ENCODE results near the gene SEZ6. TPM values are rescaled to one million over a fixed set of nuclear protein-coding genes. Genes with fewer than 3 reads are reported as not detected.

Gene SEZ6, protein sequence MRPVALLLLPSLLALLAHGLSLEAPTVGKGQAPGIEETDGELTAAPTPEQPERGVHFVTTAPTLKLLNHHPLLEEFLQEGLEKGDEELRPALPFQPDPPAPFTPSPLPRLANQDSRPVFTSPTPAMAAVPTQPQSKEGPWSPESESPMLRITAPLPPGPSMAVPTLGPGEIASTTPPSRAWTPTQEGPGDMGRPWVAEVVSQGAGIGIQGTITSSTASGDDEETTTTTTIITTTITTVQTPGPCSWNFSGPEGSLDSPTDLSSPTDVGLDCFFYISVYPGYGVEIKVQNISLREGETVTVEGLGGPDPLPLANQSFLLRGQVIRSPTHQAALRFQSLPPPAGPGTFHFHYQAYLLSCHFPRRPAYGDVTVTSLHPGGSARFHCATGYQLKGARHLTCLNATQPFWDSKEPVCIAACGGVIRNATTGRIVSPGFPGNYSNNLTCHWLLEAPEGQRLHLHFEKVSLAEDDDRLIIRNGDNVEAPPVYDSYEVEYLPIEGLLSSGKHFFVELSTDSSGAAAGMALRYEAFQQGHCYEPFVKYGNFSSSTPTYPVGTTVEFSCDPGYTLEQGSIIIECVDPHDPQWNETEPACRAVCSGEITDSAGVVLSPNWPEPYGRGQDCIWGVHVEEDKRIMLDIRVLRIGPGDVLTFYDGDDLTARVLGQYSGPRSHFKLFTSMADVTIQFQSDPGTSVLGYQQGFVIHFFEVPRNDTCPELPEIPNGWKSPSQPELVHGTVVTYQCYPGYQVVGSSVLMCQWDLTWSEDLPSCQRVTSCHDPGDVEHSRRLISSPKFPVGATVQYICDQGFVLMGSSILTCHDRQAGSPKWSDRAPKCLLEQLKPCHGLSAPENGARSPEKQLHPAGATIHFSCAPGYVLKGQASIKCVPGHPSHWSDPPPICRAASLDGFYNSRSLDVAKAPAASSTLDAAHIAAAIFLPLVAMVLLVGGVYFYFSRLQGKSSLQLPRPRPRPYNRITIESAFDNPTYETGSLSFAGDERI
- not detected for total RNA-seq

GRCh38 chr17:29005936-29006511 lies at the start of gene SEZ6:
SEZ6 (minus strand) TSS chr17:29006033; CDS start chr17:29005869, 164 bp downstream.
- Mint-ChIP-seq H3K4me3 (no peak within 1 kb of the TSS), H3K9me3 (no peaks in the 10 kb centered on the region), H3K27me3 (peaks cover 39 to 40% of the 10 kb centered on the region in 2 donors), H3K27ac (no peak within 1 kb of the TSS), H3K36me3 (no peaks in the 10 kb centered on the region), H3K4me1 (ENCODE audit: low read depth in 2 of 2) (no peaks in the 10 kb centered on the region)
- DNase-seq (ENCODE audit: low spot score) = peak; percentile 65
- ATAC-seq = peak; percentile 76 to 81

GRCh38 chr17:29054835-29055234 lies 49.0 kb upstream of the SEZ6 start:
- H3K4me1 Mint-ChIP-seq (ENCODE audit: low read depth in 2 of 2) = no peaks in the 10 kb centered on the region
- no peaks in the 10 kb centered on the region for H3K36me3 Mint-ChIP-seq
- DNase-seq (ENCODE audit: low spot score) (no peak), ATAC-seq (peak in 1 of 2 donors; percentile 11)
- H3K4me3 Mint-ChIP-seq = no peak overlapping the region
- H3K27ac Mint-ChIP-seq = no peak overlapping the region
- no peaks in the 10 kb centered on the region for H3K9me3 Mint-ChIP-seq
- H3K27me3 Mint-ChIP-seq = no peaks in the 10 kb centered on the region

GRCh38 chr17:29051731-29052130 lies 45.9 kb upstream of the SEZ6 start:
- Mint-ChIP-seq H3K4me1 (ENCODE audit: low read depth in 2 of 2) (no peaks in the 10 kb centered on the region), H3K36me3 (no peaks in the 10 kb centered on the region), H3K4me3 (no peak overlapping the region), H3K27ac (no peak overlapping the region), H3K27me3 (no peaks in the 10 kb centered on the region), H3K9me3 (no peaks in the 10 kb centered on the region)
- ATAC-seq (no peak), DNase-seq (ENCODE audit: low spot score) (no peak)

GRCh38 chr17:29051194-29051593 lies 45.4 kb upstream of the SEZ6 start:
- Mint-ChIP-seq H3K27me3 (peaks cover 0 to 4% of the 10 kb centered on the region in 2 donors), H3K4me1 (ENCODE audit: low read depth in 2 of 2) (peaks cover 3 to 5% of the 10 kb centered on the region in 2 donors), H3K27ac (no peak overlapping the region), H3K9me3 (no peaks in the 10 kb centered on the region), H3K36me3 (no peaks in the 10 kb centered on the region), H3K4me3 (no peak overlapping the region)
- no peak for ATAC-seq
- no peak for DNase-seq (ENCODE audit: low spot score)

GRCh38 chr17:29050176-29050575 lies 44.3 kb upstream of the SEZ6 start:
- no peaks in the 10 kb centered on the region for H3K36me3 Mint-ChIP-seq

DNA sequence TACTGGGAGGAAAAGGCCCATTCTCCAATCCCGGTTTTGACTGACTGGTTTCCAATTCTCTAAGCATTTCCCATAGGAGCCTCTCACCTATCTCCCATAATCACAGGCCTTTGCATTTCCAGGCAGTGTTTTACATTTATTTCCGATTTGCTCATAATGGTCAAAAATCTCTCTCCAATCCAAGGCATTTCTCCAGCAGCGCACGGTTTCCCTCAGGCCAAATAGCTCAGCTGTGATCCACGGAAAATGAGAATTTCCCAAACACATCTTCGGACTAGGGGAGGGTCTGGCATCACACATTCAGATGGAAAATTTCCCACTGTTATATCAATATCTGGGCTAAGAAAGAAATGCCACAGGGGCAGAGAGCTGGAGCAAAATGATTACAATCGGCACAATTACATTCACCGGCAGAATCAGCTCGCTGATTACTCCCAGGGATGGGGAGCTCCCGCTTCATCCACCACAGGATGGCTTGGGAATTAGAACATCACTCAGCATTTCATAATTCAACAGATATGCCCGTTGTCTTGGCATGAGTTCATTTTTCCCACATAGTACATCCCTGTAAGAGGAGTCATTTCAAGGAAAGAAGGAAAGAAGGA lies 43.8 kb upstream of the SEZ6 start:
- Mint-ChIP-seq H3K4me3 (no peak overlapping the region), H3K9me3 (no peaks in the 10 kb centered on the region), H3K36me3 (no peaks in the 10 kb centered on the region), H3K4me1 (ENCODE audit: low read depth in 2 of 2) (peaks cover 3 to 6% of the 10 kb centered on the region in 2 donors), H3K27ac (no peak overlapping the region), H3K27me3 (peaks cover 3 to 8% of the 10 kb centered on the region in 2 donors)
- ATAC-seq (no peak), DNase-seq (ENCODE audit: low spot score) (no peak)

More at GRCh38 chr17:29050176-29050575, 44.3 kb upstream of the SEZ6 start:
- Mint-ChIP-seq H3K27ac (no peak overlapping the region), H3K4me1 (ENCODE audit: low read depth in 2 of 2) (peaks cover 3 to 6% of the 10 kb centered on the region in 2 donors), H3K4me3 (no peak overlapping the region), H3K27me3 (peaks cover 3 to 8% of the 10 kb centered on the region in 2 donors), H3K9me3 (no peaks in the 10 kb centered on the region)
- ATAC-seq = no peak
- DNase-seq (ENCODE audit: low spot score) = no peak

GRCh38 chr17:29048440-29049368 lies 42.9 kb upstream of the SEZ6 start:
- ATAC-seq (no peak), DNase-seq (ENCODE audit: low spot score) (no peak)
- Mint-ChIP-seq H3K4me3 (no peak overlapping the region), H3K4me1 (ENCODE audit: low read depth in 2 of 2) (peaks cover 3 to 6% of the 10 kb centered on the region in 2 donors), H3K9me3 (no peaks in the 10 kb centered on the region), H3K27ac (no peak overlapping the region), H3K36me3 (no peaks in the 10 kb centered on the region), H3K27me3 (peaks cover 3 to 8% of the 10 kb centered on the region in 2 donors)

GRCh38 chr17:29046473-29046839 lies 40.6 kb upstream of the SEZ6 start:
- ATAC-seq (peak in 1 of 2 donors; percentile 80), DNase-seq (ENCODE audit: low spot score) (no peak)
- Mint-ChIP-seq H3K27ac (no peak overlapping the region), H3K4me1 (ENCODE audit: low read depth in 2 of 2) (peaks cover 6 to 7% of the 10 kb centered on the region in 2 donors), H3K36me3 (no peaks in the 10 kb centered on the region), H3K4me3 (no peak overlapping the region), H3K27me3 (peaks cover 3 to 8% of the 10 kb centered on the region in 2 donors), H3K9me3 (no peaks in the 10 kb centered on the region)

DNA sequence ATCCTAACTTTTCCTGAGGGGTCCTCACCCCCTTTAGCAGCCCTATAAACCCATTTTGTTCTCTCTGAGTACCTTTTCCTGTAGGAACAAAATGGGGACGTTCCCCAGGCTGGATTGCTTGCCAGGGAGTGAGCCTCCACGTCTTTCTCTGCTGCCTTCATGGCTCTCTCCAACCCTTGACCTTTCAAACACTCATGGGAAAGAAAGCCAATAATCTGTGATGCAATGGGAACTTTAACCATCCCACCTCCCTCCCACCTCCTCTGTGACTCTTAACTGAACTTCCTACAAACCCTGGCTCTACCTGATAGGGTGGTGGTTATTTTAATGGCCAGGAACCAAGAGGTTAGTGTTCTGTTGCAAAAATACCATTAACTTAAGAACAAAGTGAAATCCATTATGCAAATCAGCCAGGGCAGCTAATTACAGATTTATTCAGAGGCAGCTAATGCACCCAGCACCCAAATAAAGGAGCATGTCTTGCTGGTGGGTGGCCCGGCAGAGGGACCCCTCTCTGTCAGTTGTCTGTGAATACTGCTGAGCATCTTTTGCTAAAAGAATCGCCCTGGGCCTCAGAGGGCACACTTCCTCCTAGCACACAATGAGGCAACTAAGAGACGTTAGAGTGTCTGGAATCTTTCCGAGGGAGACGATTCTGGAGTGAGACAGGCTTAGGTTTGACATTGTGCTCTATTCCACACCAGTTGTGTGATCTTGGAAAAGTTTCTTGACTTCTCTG lies 40.1 kb upstream of the SEZ6 start:
- no peak for DNase-seq (ENCODE audit: low spot score)
- Mint-ChIP-seq H3K4me3 (no peak overlapping the region), H3K27ac (no peak overlapping the region), H3K36me3 (no peaks in the 10 kb centered on the region), H3K27me3 (peaks cover 3 to 8% of the 10 kb centered on the region in 2 donors), H3K9me3 (no peaks in the 10 kb centered on the region), H3K4me1 (ENCODE audit: low read depth in 2 of 2) (peaks cover 6 to 7% of the 10 kb centered on the region in 2 donors)
- ATAC-seq = no peak

DNA sequence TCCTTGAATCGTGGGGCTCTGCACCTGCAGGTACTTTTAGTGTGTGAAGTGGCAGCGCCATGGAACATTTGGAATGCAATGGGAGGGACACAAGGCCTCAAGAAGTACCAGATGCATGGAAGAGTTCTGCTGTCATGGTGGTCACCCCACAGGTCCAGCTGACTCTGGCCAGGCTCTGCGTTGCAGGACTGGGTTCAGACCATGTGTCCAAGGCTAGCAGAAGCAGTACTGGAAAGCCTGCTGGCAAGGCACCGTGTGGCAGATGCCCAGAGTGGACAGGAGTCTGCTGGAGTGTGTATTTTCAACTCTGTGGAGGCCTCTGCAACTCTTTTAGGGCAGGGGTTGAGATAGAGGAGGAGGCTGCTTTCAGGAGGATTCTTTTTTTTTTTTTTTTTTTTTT lies 39.2 kb upstream of the SEZ6 start:
- ATAC-seq (no peak), DNase-seq (ENCODE audit: low spot score) (no peak)
- Mint-ChIP-seq H3K4me1 (ENCODE audit: low read depth in 2 of 2) (peaks cover 6 to 7% of the 10 kb centered on the region in 2 donors), H3K4me3 (no peak overlapping the region), H3K27ac (no peak overlapping the region), H3K36me3 (no peaks in the 10 kb centered on the region), H3K9me3 (no peaks in the 10 kb centered on the region), H3K27me3 (peaks cover 3 to 8% of the 10 kb centered on the region in 2 donors)

DNA sequence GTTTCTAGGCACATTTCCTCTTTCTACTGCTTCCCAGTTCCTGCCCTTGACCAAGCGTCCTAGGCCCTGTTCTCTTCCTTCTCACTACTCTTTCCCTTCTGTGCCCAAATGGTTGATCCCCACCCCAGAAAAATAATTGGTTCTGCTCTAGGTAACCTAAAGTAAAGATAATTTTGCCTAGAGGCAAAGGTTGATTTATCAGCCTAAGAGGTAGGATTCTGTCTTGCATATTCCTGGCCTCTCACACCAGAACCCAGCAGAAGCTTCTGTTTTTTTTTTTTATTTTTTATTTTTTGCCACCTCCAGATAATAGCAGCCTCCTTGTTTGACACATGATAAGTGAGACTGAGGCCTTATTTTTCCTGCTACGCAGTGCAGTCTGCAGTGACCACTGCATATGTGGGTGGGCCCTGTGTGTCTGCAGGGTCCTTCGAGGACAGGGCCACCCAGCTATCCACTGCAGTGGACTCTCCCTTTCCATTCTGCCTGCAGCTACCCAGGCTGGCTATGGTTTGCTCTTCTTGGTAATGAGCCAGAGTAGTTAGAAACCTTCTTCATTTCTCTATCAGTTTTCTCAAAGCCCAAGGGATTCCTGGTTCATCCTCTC lies 37.8 kb upstream of the SEZ6 start:
- Mint-ChIP-seq H3K27ac (no peak overlapping the region), H3K27me3 (peaks cover 3 to 8% of the 10 kb centered on the region in 2 donors), H3K4me1 (ENCODE audit: low read depth in 2 of 2) (peaks cover 6 to 7% of the 10 kb centered on the region in 2 donors), H3K4me3 (no peak overlapping the region), H3K9me3 (no peaks in the 10 kb centered on the region), H3K36me3 (no peaks in the 10 kb centered on the region)
- ATAC-seq = no peak
- no peak for DNase-seq (ENCODE audit: low spot score)
